Caco-2 (cell line): ENCODE data around the gene HACE1. TPM values are rescaled to one million over a fixed set of nuclear protein-coding genes. Genes with fewer than 3 reads are reported as not detected.

Experiments
- BruUV-seq: library from RNA; stranded (reverse); fragments of 400-500 nt; replicated peaks from 2 replicates; lab custom pipeline; 2021; lab: Mats Ljungman, UMichigan
- CTCF ChIA-PET: fragments of 300-600 bp; sonication (Branson Sonifier 250); formaldehyde crosslinking; loops from one replicate; lab custom pipeline; 2022; ENCODE audit warnings: antibody characterized with exemption; lab: Charles Lee
- POLR2A ChIA-PET: fragments of 300-600 bp; sonication (Branson Sonifier 250); formaldehyde crosslinking; loops from one replicate; lab custom pipeline; 2022; ENCODE audit warnings: antibody characterized with exemption; lab: Charles Lee
- DNase-seq, 2 experiments: peaks; one replicate each; pipeline versions ENCODE4 v3.0.0 to v3.0.0-alpha.2; 2020 to 2022
- H3K27me3 ChIP-seq: replicated peaks from 2 replicates; pipeline ENCODE4 v1.6.0; 2011; ENCODE audit warnings: low read length; ENCODE audit not compliant: control insufficient read depth, insufficient read depth
- H3K36me3 ChIP-seq: 2 replicates; pipeline ENCODE4 v1.5.1; 2011; ENCODE audit warnings: low read length; ENCODE audit not compliant: control insufficient read depth, insufficient read depth
- H3K4me1 ChIP-seq: fragments of 250-450 bp; sonication (Bioruptor Pico); 2 replicates; pipeline ENCODE4 v1.5.1; 2020; ENCODE audit warnings: mild to moderate bottlenecking
- H3K4me3 ChIP-seq: 2 replicates; pipeline ENCODE4 v1.5.1; 2011; ENCODE audit warnings: low read depth, mild to moderate bottlenecking, control low read depth, low read length
- H3K9me3 ChIP-seq: fragments of 250-450 bp; sonication (Bioruptor Pico); 2 replicates; pipeline ENCODE4 v1.5.1; 2020; ENCODE audit warnings: mild to moderate bottlenecking, moderate library complexity
- H3K27ac Mint-ChIP-seq: one replicate; pipeline ENCODE4 v1.8.0; 2022; ENCODE audit warnings: mixed read lengths; ENCODE audit not compliant: unreplicated experiment
- H3K27me3 Mint-ChIP-seq: one replicate; pipeline ENCODE4 v1.8.0; 2022; ENCODE audit warnings: mixed read lengths; ENCODE audit not compliant: insufficient read depth, unreplicated experiment
- H3K36me3 Mint-ChIP-seq: one replicate; pipeline ENCODE4 v1.8.0; 2022; ENCODE audit warnings: mild to moderate bottlenecking, mixed read lengths; ENCODE audit not compliant: insufficient read depth, unreplicated experiment
- H3K4me1 Mint-ChIP-seq: one replicate; pipeline ENCODE4 v1.8.0; 2022; ENCODE audit warnings: low read depth, mixed read lengths; ENCODE audit not compliant: unreplicated experiment
- H3K4me3 Mint-ChIP-seq: one replicate; pipeline ENCODE4 v1.8.0; 2022; ENCODE audit warnings: mild to moderate bottlenecking, moderate library complexity, mixed read lengths; ENCODE audit not compliant: unreplicated experiment
- H3K9me3 Mint-ChIP-seq: one replicate; pipeline ENCODE4 v1.8.0; 2022; ENCODE audit warnings: mixed read lengths; ENCODE audit not compliant: unreplicated experiment
- CTCF ChIP-seq, 2 experiments: fragments of 200-600 bp in 1 of 2; IDR thresholded peaks; 1 replicate in 1 of 2; 2 replicates in 1 of 2; pipeline versions ENCODE4 v1.5.1 to v1.8.0; 2011 to 2022; ENCODE audit warnings: antibody characterized with exemption in 1 of 2, control low read depth in 1 of 2, inconsistent platforms in 1 of 2, low read depth in 1 of 2, low read length in 1 of 2, mild to moderate bottlenecking in 1 of 2, moderate library complexity in 1 of 2; ENCODE audit not compliant: insufficient read depth in 1 of 2, severe bottlenecking in 1 of 2, unreplicated experiment in 1 of 2
- intact Hi-C: fragments of 100-400 bp; cut with micrococcal nuclease; formaldehyde crosslinking; loops from one replicate; pipeline ENCODE4 v1.10.0; 2022; ENCODE audit not compliant: unreplicated experiment
- total RNA-seq: library from RNA; stranded (reverse); gene quantifications from 2 replicates; pipeline ENCODE4 v1.2.3, GENCODE V29; 2022

The HACE1 gene
- total RNA-seq, 1 experiment from 2014 or later: 10.0 TPM

GRCh38 chr6:104816125-104816524 lies 43.6 kb downstream of the HACE1 start:
- no peaks in the 10 kb centered on the region; the same call in 1 of the 2 replicates for H3K4me1 ChIP-seq
- H3K36me3 Mint-ChIP-seq: no peaks in the 10 kb centered on the region
- no peaks in the 10 kb centered on the region for H3K36me3 ChIP-seq
- H3K27me3 ChIP-seq: no peaks in the 10 kb centered on the region
- no peaks in the 10 kb centered on the region for H3K4me1 Mint-ChIP-seq
- intact Hi-C loops: no loop called here
- H3K27me3 Mint-ChIP-seq: no peaks in the 10 kb centered on the region
- 0 out of 2 replicates have a peak, but pooled peaks cover 5% of the 10 kb centered on the region for H3K9me3 ChIP-seq
- CTCF ChIA-PET: interaction anchor here (0.5 kb wide), 1 partner anchor 27 kb away, joined by 3 read pairs; no protein-coding TSS in a partner anchor
- no peak for TF ChIP-seq CTCF (IDR thresholded peaks at IDR 0.05; ENCODE audit: insufficient read depth in 1 of 2, low read depth in 1 of 2, low read length in 1 of 2, severe bottlenecking in 1 of 2, unreplicated experiment in 1 of 2)
- no peak overlapping the region for H3K4me3 Mint-ChIP-seq
- no peak for DNase-seq
- no peak overlapping the region for H3K4me3 ChIP-seq
- H3K27ac Mint-ChIP-seq: no peak overlapping the region
- no TSS peak for BruUV-seq
- H3K9me3 Mint-ChIP-seq: no peaks in the 10 kb centered on the region
- POLR2A ChIA-PET: no interaction called here

DNA sequence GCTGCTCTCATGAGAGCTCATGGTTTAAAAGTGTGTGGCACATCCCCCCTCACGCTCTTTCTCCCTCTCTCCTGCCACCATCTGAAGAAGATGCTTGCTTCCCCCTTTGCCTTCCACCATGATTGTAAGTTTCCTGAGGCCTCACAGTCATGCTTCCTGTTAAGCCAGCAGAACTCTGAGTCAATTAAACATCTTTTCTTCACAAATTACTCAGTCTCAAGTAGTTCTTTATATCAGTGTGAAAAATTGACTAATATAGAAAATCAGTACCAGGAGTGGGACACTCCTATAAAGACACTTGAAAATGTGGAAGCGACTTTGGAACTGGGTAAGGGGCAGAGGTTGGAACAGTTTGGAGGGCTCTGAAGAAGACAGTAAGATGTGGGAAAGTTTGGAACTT lies 45.0 kb downstream of the HACE1 start:
- Histone ChIP-seq H3K9me3 (0 out of 2 replicates have a peak, but pooled peaks cover 5% of the 10 kb centered on the region), H3K27me3 (no peaks in the 10 kb centered on the region), H3K4me3 (no peak overlapping the region), H3K36me3 (no peaks in the 10 kb centered on the region), H3K4me1 (no peaks in the 10 kb centered on the region; the same call in 1 of the 2 replicates)
- Mint-ChIP-seq H3K9me3 (no peaks in the 10 kb centered on the region), H3K4me1 (no peaks in the 10 kb centered on the region), H3K27me3 (no peaks in the 10 kb centered on the region), H3K36me3 (no peaks in the 10 kb centered on the region), H3K4me3 (no peak overlapping the region), H3K27ac (no peak overlapping the region)
- BruUV-seq: no TSS peak
- intact Hi-C loops: no loop called here
- POLR2A ChIA-PET: no interaction called here
- no peak for DNase-seq
- CTCF ChIA-PET: no interaction called here
- TF ChIP-seq CTCF (IDR thresholded peaks at IDR 0.05; ENCODE audit: insufficient read depth in 1 of 2, low read depth in 1 of 2, low read length in 1 of 2, severe bottlenecking in 1 of 2, unreplicated experiment in 1 of 2): no peak

DNA sequence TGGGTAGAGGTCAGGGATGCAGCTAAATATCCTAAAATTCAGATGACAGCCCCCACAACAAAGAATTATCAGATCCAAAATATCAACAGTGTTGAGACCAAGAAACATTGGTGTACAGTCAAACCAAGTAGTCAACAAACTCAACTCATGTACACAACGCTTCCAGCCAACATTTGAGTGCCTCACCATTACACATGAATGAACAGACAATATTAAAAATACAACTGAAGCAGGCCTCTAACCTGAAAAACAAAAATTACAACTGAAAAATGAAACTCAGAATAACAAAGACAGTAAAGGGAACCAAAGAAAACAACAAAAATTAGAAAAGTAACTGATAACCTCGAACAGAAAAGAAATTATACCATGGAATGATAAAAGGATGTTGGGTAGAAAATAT lies 46.2 kb downstream of the HACE1 start:
- Mint-ChIP-seq H3K36me3 (no peaks in the 10 kb centered on the region), H3K27ac (no peak overlapping the region), H3K4me3 (no peak overlapping the region), H3K4me1 (no peaks in the 10 kb centered on the region), H3K9me3 (no peaks in the 10 kb centered on the region), H3K27me3 (no peaks in the 10 kb centered on the region)
- H3K9me3 ChIP-seq: no peaks in the 10 kb centered on the region
- no peaks in the 10 kb centered on the region for H3K27me3 ChIP-seq
- no peak overlapping the region for H3K4me3 ChIP-seq
- no peaks in the 10 kb centered on the region for H3K36me3 ChIP-seq
- ChIA-PET POLR2A (no interaction called here), CTCF (no interaction called here)
- no TSS peak for BruUV-seq
- no peak for DNase-seq
- H3K4me1 ChIP-seq: no peaks in the 10 kb centered on the region; the same call in 1 of the 2 replicates
- intact Hi-C loops: no loop called here
- TF ChIP-seq CTCF (IDR thresholded peaks at IDR 0.05; ENCODE audit: insufficient read depth in 1 of 2, low read depth in 1 of 2, low read length in 1 of 2, severe bottlenecking in 1 of 2, unreplicated experiment in 1 of 2): no peak
